GM19035 (cell line): ENCODE data around the gene OTUB1.
"Not testable (repeated sequence)": the region's sequence is repeated elsewhere in the genome, so short reads cannot be mapped to it uniquely, and the experiment has no call there.

Experiments used
- ATAC-seq: cut with Tn5 transposase; IDR thresholded peaks from one replicate; pipeline ENCODE4 v1.9.1; 2021; ENCODE audit not compliant: unreplicated experiment

OTUB1 gene

GRCh38 chr11:64042301-64042700 lies 56.1 kb downstream of the OTUB1 start:
- no peak for ATAC-seq

- no peak for ATAC-seq
Observed at GRCh38 chr11:64043545-64043944, 57.3 kb downstream of the OTUB1 start.

- no peak for ATAC-seq
Observed at GRCh38 chr11:64044730-64045393, 58.6 kb downstream of the OTUB1 start.

GRCh38 chr11:64045700-64046099 lies 59.5 kb downstream of the OTUB1 start:
- ATAC-seq: no peak

GRCh38 chr11:64047373-64047772 lies 61.1 kb downstream of the OTUB1 start:
- ATAC-seq: not testable (repeated sequence)
